Measurements from ENCODE around the gene SLC22A15.

- no peak for TF ChIP-seq CTCF (IDR thresholded peaks at IDR 0.05)
- no peak for TF ChIP-seq POLR2AphosphoS5 (IDR thresholded peaks at IDR 0.05)
- no peak for TF ChIP-seq POLR2A (IDR thresholded peaks at IDR 0.05)
These were observed 114.8 kb downstream of the SLC22A15 start for GRCh38 chr1:116091083-116091482.

Measured in suprapubic skin (tissue), 4 donors.